ENCODE data around the gene COL25A1.

- no peak for TF ChIP-seq CTCF (IDR thresholded peaks at IDR 0.05; ENCODE audit: low read depth, low read length)
- TF ChIP-seq EZH2phosphoT487 (IDR thresholded peaks at IDR 0.05; ENCODE audit: low read depth), result no peak
Measured at GRCh38 chr4:109301651-109302360, 652 bp downstream of the COL25A1 start.
